ENCODE measurements around the gene TENM4.

Gene TENM4

GRCh38 chr11:79287952-79288351, 152.9 kb downstream of the TENM4 start:
- no peak for DNase-seq

DNA sequence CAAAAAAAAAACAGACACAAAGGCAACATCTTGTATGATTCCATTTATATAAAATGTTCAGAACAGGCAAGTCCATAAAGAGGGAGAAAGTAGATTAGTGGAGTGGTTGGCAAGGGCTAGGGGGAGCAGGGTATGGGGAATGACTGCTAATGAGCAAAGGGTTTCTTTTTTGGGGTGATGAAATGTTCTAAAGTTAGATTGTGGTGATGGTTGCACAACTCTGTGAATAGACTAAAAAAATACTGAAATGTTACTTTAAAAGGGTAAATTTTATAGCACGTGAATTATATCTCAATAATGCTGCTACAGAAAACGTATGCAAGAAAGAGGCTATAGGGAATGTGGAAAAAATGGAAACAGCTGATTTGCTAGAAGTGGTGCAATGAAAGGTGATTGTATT, 155.1 kb downstream of the TENM4 start:
- no peak for DNase-seq

GRCh38 chr11:79276736-79277325, 164.0 kb downstream of the TENM4 start:
- DNase-seq = no peak

GRCh38 chr11:79274636-79275331, 166.0 kb downstream of the TENM4 start:
- DNase-seq = no peak

DNA sequence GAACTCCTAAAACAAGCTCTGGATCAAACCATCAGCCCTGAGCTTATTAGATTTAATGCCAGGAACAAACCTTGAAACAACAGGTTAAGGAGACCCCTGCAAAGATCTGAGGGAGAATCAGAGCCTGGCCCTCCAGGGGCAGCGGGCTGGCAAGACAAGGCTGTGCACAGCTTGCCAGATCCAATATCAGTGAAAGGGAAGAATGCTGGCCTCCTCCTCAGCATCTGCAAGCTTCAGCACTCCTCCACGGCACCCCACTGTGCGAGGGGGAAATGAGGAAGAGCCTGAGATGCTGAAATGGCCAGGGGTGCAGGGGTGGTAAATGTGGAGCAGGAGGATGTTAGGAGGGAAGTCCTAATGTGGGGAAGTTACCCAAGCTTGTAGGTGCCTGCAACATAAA, 167.0 kb downstream of the TENM4 start:
- no peak for DNase-seq

GRCh38 chr11:79269611-79270307, 171.1 kb downstream of the TENM4 start:
- no peak for DNase-seq

DNA sequence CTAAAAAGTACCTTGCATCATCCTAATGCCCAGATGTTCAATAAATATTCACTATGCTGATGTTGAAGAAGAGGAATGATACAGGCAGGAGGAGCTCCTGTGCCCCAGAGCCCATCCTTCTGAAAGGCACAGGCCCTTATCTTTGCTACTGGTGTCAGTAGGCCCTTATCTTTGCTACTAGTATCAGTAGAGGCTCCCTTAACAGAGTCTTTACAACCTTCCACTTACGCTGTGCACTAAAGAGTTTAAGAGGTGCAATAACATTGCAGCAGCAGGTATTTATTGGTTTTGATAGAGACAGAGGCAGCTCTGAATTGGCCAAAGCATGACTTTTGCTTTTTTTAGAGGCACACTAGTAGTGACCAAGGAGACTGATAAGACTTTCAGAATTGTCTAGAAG, 174.4 kb downstream of the TENM4 start:
- DNase-seq = no peak

GRCh38 chr11:79265756-79266322, 175.0 kb downstream of the TENM4 start:
- DNase-seq = no peak

GRCh38 chr11:79264284-79264683, 176.5 kb downstream of the TENM4 start:
- no peak for DNase-seq

GRCh38 chr11:79263001-79263400, 177.8 kb downstream of the TENM4 start:
- no peak for DNase-seq

- no peak for DNase-seq
These were observed 178.6 kb downstream of the TENM4 start for GRCh38 chr11:79262221-79262620.

DNA sequence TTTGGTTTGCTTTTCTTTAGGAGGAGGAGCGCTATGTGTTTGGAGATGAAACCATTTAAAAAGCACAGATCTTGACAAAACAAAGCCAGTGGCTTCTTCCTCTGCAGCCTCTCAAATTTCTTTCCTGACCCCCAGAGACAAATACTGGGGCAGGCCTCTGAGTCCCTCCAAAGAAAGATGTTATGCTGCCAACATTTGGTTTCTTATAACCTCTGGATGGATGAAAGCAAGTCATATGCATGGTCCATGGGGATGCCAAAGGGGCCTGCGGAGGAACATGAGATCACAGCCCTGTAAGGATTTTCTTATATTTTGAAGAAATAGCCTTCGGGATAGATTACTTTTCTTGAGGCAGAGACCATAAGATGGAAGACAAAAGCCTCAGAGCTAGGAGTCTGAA, 179.1 kb downstream of the TENM4 start:
- DNase-seq = no peak

DNA sequence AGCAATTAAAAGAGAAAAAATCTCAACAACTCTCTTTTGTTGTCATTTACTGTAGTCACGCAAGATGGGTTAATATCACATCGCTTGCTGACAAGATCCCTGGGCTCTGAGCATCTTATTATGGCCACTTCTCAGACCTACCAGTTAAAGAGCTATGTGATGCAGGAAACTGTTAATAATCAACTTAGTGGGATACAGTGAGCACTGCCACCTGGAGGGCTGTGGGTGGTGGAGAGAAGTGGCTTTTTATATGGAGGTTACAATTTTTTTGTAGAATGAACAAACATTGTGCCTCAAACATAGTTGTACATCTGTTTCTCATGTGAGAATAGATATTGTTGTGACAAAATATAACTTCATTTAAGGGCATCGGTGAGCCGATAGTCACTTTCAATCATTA, 181.0 kb downstream of the TENM4 start:
- DNase-seq = no peak

- DNase-seq = no peak
These were observed 182.3 kb downstream of the TENM4 start for GRCh38 chr11:79258576-79258975.

GRCh38 chr11:79255965-79256364, 184.9 kb downstream of the TENM4 start:
- DNase-seq = no peak

GRCh38 chr11:79253280-79253679, 187.6 kb downstream of the TENM4 start:
- DNase-seq = no peak

DNA sequence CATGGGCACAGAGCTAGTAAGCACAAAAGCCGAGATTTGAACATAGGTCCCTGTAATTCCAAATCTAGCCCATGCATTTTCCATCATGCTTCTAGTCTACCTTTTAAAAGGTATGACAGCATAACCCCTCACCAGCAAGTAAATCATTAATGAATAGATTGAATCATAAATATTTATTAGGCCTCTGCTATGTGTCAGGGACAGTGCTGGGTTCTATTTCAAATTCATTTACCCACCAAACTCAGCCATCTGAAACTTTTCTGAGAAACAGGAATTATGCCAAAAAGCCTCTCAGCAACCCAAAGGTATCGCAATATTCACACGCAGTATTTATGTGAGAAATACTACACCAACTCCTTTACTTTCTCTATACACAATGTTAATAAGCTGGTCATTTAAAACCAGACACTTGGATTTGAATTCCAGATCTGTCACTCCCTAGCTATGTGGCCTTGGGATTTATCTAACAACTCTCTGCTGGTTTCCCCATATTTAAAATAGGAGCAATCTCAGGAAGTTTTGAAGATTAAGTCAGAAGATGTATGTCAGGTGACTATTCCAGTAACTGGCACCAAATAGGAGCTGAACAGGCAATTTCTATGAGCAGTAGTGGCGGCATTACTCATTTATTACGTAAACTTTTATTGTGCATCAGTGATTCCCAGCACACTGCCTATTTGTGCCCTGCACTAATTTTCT, 191.4 kb downstream of the TENM4 start:
- DNase-seq = no peak

- DNase-seq = no peak
These were observed 196.0 kb downstream of the TENM4 start for GRCh38 chr11:79244798-79245197.

GRCh38 chr11:79244241-79244772, 196.5 kb downstream of the TENM4 start:
- no peak for DNase-seq

DNA sequence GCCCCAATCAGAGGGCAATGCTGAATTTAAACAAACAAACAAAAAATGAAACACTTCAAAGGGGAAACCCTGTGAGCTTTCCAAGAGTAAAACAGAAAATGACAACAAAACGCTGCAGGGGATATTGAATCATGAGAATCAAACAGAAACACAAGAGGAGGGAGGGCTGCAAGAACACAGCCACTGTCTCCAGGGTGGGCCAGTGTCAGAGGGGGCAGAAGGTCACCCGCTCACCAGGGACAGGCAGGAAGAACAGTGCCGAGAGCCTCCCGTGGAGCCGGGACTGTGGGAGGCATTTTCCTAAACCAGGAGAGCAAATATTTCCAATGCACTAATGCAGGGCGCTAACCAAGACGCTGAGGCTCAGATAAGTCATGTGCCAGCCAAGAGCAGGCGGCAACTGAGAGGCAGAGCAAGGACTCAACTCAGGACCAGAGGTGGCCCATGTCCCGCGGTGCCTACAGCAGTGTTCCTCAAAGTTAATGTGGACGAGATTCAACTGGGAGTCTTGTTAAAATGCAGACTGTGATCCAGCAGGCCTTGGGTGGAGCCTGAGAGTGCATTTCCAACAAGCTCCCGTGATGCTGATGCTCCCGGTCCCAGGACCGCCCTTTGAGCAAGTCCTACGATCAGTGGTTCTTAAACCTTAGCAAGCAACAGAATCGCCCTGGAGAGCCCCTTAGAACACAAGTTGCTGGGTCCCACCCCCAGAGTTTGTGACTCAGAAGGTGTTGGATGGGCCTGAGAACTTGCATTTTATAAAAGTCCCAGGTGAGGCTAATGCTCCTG, 197.2 kb downstream of the TENM4 start:
- DNase-seq = no peak

- no peak for DNase-seq
These were observed 198.2 kb downstream of the TENM4 start for GRCh38 chr11:79242616-79243015.

GRCh38 chr11:79241852-79242241, 199.0 kb downstream of the TENM4 start:
- DNase-seq = no peak

Data from activated CD4-positive, CD25-positive, alpha-beta regulatory T cell treated with anti-CD3 and anti-CD28 coated beads, Interleukin-2, amount 50 U/mL, for 72 hours (primary cell).